ENCODE results near the gene CASD1. TPM values are rescaled to one million over a fixed set of nuclear protein-coding genes. Genes with fewer than 3 reads are reported as not detected.
A peak's percentile ranks its signal among the peaks of the same experiment; 100 is the strongest.

CASD1 gene
- total RNA-seq, 4 donors from 2014 or later, result 5.2 to 23.9 (median 9.3) TPM

- H3K27me3 ChIP-seq, result no peaks in the 10 kb centered on the region
- H3K27ac ChIP-seq, result no peak overlapping the region
- no peaks in the 10 kb centered on the region for H3K4me1 ChIP-seq
- DNase-seq, result no peak
- H3K36me3 ChIP-seq, result no peaks in the 10 kb centered on the region
- no peaks in the 10 kb centered on the region for H3K9me3 ChIP-seq
- H3K4me3 ChIP-seq, result no peak overlapping the region
- no peak for TF ChIP-seq CTCF (IDR thresholded peaks at IDR 0.05)
- TF ChIP-seq POLR2A (IDR thresholded peaks at IDR 0.05), result no peak
These were observed 74.5 kb downstream of the CASD1 start for GRCh38 chr7:94584113-94584512.

- Histone ChIP-seq H3K27me3 (no peaks in the 10 kb centered on the region), H3K27ac (no peak overlapping the region), H3K4me1 (no peaks in the 10 kb centered on the region), H3K9me3 (no peaks in the 10 kb centered on the region), H3K4me3 (no peak overlapping the region), H3K36me3 (no peaks in the 10 kb centered on the region)
- DNase-seq, result no peak
- TF ChIP-seq CTCF (IDR thresholded peaks at IDR 0.05), result no peak
- no peak for TF ChIP-seq POLR2A (IDR thresholded peaks at IDR 0.05)
These were observed 78.5 kb downstream of the CASD1 start for GRCh38 chr7:94588075-94588474.

GRCh38 chr7:94590526-94591162 is 81.0 kb downstream of the CASD1 start:
- no peak overlapping the region for H3K27ac ChIP-seq

GRCh38 chr7:94591176-94591575 is 81.6 kb downstream of the CASD1 start:
- H3K27me3 ChIP-seq, result no peaks in the 10 kb centered on the region
- no peak overlapping the region for H3K27ac ChIP-seq
- DNase-seq, result peak in 1 of 3 donors; percentile 20
- TF ChIP-seq CTCF (IDR thresholded peaks at IDR 0.05), result no peak
- no peak for TF ChIP-seq POLR2A (IDR thresholded peaks at IDR 0.05)
- H3K4me1 ChIP-seq, result no peaks in the 10 kb centered on the region
- no peaks in the 10 kb centered on the region for H3K36me3 ChIP-seq
- no peaks in the 10 kb centered on the region for H3K9me3 ChIP-seq
- no peak overlapping the region for H3K4me3 ChIP-seq

More at GRCh38 chr7:94590526-94591162, 81.0 kb downstream of the CASD1 start:
- TF ChIP-seq POLR2A (IDR thresholded peaks at IDR 0.05) (no peak), CTCF (IDR thresholded peaks at IDR 0.05) (no peak)
- Histone ChIP-seq H3K4me1 (no peaks in the 10 kb centered on the region), H3K9me3 (no peaks in the 10 kb centered on the region), H3K27me3 (no peaks in the 10 kb centered on the region), H3K4me3 (no peak overlapping the region), H3K36me3 (no peaks in the 10 kb centered on the region)
- no peak for DNase-seq

- H3K36me3 ChIP-seq, result no peaks in the 10 kb centered on the region
- H3K4me1 ChIP-seq, result no peaks in the 10 kb centered on the region
- DNase-seq, result no peak
- no peak overlapping the region for H3K27ac ChIP-seq
- H3K9me3 ChIP-seq, result no peaks in the 10 kb centered on the region
- no peak for TF ChIP-seq POLR2A (IDR thresholded peaks at IDR 0.05)
- no peak for TF ChIP-seq CTCF (IDR thresholded peaks at IDR 0.05)
- H3K4me3 ChIP-seq, result no peak overlapping the region
- H3K27me3 ChIP-seq, result no peaks in the 10 kb centered on the region
These were observed 85.3 kb downstream of the CASD1 start for GRCh38 chr7:94594882-94595281.

- Histone ChIP-seq H3K9me3 (no peaks in the 10 kb centered on the region), H3K36me3 (no peaks in the 10 kb centered on the region), H3K27me3 (no peaks in the 10 kb centered on the region), H3K4me3 (no peak overlapping the region), H3K4me1 (no peaks in the 10 kb centered on the region), H3K27ac (no peak overlapping the region)
- DNase-seq, result no peak
- no peak for TF ChIP-seq POLR2A (IDR thresholded peaks at IDR 0.05)
- TF ChIP-seq CTCF (IDR thresholded peaks at IDR 0.05), result no peak
These were observed 86.1 kb downstream of the CASD1 start for GRCh38 chr7:94595717-94596116.

Data from Peyer's patch (tissue), 4 donors.